VCaP (cell line): ENCODE results near the gene LILRA2.

Experiments used
- H3K27ac ChIP-seq: fragments of 450-650 bp; 2 replicates; pipeline ENCODE4 v1.5.1; 2017
- TF ChIP-seq, protein P1 (sequence below): fragments of 450-650 bp; conservative IDR thresholded peaks from 2 replicates; pipeline ENCODE4 v1.5.1; 2017; ENCODE audit warnings: mild to moderate bottlenecking, moderate library complexity

The LILRA2 gene

DNA sequence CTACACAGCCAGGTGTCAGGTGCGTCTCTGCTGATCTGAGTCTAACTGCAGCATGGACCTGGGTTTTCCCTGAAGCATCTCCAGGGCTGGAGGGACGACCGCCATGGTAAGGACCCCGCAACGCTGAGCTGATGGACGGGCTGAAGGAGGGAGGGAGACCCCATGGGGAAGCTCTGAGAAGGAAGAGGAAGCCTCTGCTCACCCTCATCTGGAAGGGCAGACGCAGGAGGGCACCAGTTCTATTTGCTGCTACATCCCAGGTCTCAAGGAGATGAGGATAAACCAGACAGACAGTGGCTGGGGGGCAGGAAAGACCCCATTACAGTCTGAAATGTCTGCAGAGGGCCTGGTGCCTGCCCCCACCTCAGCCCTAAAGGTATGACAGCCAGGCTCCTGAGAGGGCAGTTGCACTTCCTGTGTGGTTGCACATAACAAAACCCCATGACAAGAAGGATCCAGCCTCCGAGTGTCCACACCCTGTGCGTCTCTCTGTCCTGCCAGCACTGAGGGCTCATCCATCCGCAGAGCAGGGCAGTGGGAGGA, at the start of gene LILRA2:
LILRA2 (plus strand) TSS at position 461 of the 543 bp plus-strand sequence. CDS start 89 bp downstream, outside the sequence.
- TF ChIP-seq, protein P1, sequence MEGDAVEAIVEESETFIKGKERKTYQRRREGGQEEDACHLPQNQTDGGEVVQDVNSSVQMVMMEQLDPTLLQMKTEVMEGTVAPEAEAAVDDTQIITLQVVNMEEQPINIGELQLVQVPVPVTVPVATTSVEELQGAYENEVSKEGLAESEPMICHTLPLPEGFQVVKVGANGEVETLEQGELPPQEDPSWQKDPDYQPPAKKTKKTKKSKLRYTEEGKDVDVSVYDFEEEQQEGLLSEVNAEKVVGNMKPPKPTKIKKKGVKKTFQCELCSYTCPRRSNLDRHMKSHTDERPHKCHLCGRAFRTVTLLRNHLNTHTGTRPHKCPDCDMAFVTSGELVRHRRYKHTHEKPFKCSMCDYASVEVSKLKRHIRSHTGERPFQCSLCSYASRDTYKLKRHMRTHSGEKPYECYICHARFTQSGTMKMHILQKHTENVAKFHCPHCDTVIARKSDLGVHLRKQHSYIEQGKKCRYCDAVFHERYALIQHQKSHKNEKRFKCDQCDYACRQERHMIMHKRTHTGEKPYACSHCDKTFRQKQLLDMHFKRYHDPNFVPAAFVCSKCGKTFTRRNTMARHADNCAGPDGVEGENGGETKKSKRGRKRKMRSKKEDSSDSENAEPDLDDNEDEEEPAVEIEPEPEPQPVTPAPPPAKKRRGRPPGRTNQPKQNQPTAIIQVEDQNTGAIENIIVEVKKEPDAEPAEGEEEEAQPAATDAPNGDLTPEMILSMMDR = no peak
- no peak within 1 kb of the TSS for H3K27ac ChIP-seq

- H3K27ac ChIP-seq = no peak overlapping the region
- TF ChIP-seq, protein P1 = no peak
Measured at GRCh38 chr19:54525636-54526035, 48.0 kb upstream of the LILRA2 start.

- H3K27ac ChIP-seq = no peak overlapping the region
- TF ChIP-seq, protein P1 = no peak
Measured at GRCh38 chr19:54526972-54527371, 46.6 kb upstream of the LILRA2 start.

DNA sequence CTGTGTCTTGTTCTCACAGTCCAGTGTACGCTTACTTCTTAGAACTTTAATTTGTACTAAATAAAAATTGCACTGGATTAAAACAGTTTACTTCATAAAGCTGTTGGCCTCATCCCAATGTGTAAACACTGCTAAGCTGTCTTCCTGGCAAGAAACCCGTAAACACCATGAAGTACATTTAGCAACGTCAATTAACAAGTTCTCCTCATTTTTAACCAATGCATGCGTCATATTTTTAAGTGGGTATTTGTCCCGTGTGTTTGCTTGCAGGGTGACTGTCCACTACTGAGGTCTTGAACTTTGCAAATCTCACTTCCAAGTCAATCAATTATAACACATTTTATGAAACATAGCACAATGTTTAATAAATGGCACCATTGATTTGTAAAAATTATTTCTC, 42.7 kb upstream of the LILRA2 start:
- TF ChIP-seq, protein P1 = no peak
- H3K27ac ChIP-seq = no peak overlapping the region

- no peak overlapping the region for H3K27ac ChIP-seq
- TF ChIP-seq, protein P1 = no peak
Measured at GRCh38 chr19:54532528-54532927, 41.1 kb upstream of the LILRA2 start.

GRCh38 chr19:54533476-54533875, 40.1 kb upstream of the LILRA2 start:
- TF ChIP-seq, protein P1 = no peak
- H3K27ac ChIP-seq = no peak overlapping the region

DNA sequence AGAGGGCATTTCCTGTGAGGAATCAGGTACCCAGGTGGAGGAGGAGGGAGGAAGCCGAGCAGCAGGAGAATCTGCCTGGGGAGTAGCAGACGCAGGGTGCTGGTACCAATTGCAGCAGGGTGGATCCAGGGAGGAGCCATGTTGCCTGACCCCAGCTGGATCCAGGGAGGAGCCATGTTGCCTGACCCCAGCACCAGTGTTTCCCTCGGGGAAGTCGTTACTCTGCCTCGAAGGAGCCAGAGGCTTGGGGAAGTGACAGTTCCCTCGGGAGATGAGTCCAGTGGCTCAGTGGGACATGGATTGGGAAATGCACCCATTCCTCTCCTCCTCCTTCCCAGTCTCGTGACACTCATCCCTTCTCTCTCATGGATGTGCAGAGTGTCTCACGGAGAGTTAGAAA, 39.4 kb upstream of the LILRA2 start:
- no peak overlapping the region for H3K27ac ChIP-seq
- TF ChIP-seq, protein P1 = no peak
